Measurements from ENCODE around the gene NTN3.

- TF ChIP-seq CTCF (IDR thresholded peaks at IDR 0.05; ENCODE audit: borderline replicate concordance, extremely low read depth, low read length, poor library complexity, severe bottlenecking) (no peak), EZH2 (IDR thresholded peaks at IDR 0.05; ENCODE audit: borderline replicate concordance, low read depth, low read length, severe bottlenecking) (no peak)
These were observed 41.1 kb downstream of the NTN3 start for GRCh38 chr16:2511996-2512734.
